WTC11 (cell line): ENCODE results near the gene ASMT. TPM values are rescaled to one million over a fixed set of nuclear protein-coding genes. Genes with fewer than 3 reads are reported as not detected.

Source experiments
- ATAC-seq: fragments of 200-7000 bp; cut with Tn5 transposase; 2 replicates; pipeline ENCODE4 v1.10.0; 2021; ENCODE audit warnings: mild to moderate bottlenecking, moderate library complexity
- CTCF ChIA-PET: fragments of 300-600 bp; sonication (Branson Sonifier 250); formaldehyde crosslinking; loops from one replicate; lab custom pipeline; 2021; ENCODE audit warnings: antibody characterized with exemption; lab: Charles Lee
- POLR2A ChIA-PET: fragments of 350-600 bp; sonication (Branson Sonifier 250); formaldehyde crosslinking; loops from one replicate; lab custom pipeline; 2021; ENCODE audit warnings: antibody characterized with exemption; lab: Charles Lee
- DNase-seq: peaks from one replicate; pipeline ENCODE4 v3.0.0; 2021; ENCODE audit warnings: low spot score
- H3K27ac Mint-ChIP-seq: 2 replicates; pipeline ENCODE4 v1.8.0; 2021; ENCODE audit warnings: mixed read lengths
- H3K27me3 Mint-ChIP-seq: 2 replicates; pipeline ENCODE4 v1.8.0; 2021; ENCODE audit warnings: low read depth, mild to moderate bottlenecking, moderate library complexity, mixed read lengths
- H3K36me3 Mint-ChIP-seq: 2 replicates; pipeline ENCODE4 v1.8.0; 2021; ENCODE audit warnings: mixed read lengths
- H3K4me1 Mint-ChIP-seq: 2 replicates; pipeline ENCODE4 v1.8.0; 2022; ENCODE audit warnings: mixed read lengths
- H3K4me3 Mint-ChIP-seq: 2 replicates; pipeline ENCODE4 v1.8.0; 2021; ENCODE audit warnings: mild to moderate bottlenecking, moderate library complexity, mixed read lengths
- H3K9me3 Mint-ChIP-seq: 2 replicates; pipeline ENCODE4 v1.8.0; 2021; ENCODE audit warnings: mixed read lengths
- AR ChIP-seq: fragments of 250-450 bp; sonication (Bioruptor Pico); IDR thresholded peaks from 2 replicates; pipeline ENCODE4 v1.9.0; 2021; ENCODE audit warnings: mild to moderate bottlenecking
- ATF1 ChIP-seq: sonication (generic); formaldehyde crosslinking; IDR thresholded peaks from 2 replicates; pipeline ENCODE4 v1.8.1; 2023; ENCODE audit warnings: mild to moderate bottlenecking, moderate library complexity, missing genetic modification reagents
- ATF6 ChIP-seq: sonication (generic); formaldehyde crosslinking; IDR thresholded peaks from 2 replicates; pipeline ENCODE4 v1.8.1; 2023; ENCODE audit warnings: mild to moderate bottlenecking, missing genetic modification reagents
- CBFB ChIP-seq: sonication (generic); formaldehyde crosslinking; IDR thresholded peaks from 2 replicates; pipeline ENCODE4 v1.8.1; 2022; ENCODE audit warnings: mild to moderate bottlenecking, low read depth, missing genetic modification reagents
- E2F1 ChIP-seq: sonication (generic); formaldehyde crosslinking; IDR thresholded peaks from 2 replicates; pipeline ENCODE4 v1.8.0; 2022; ENCODE audit warnings: mild to moderate bottlenecking, missing genetic modification reagents
- E2F4 ChIP-seq: sonication (generic); formaldehyde crosslinking; IDR thresholded peaks from 2 replicates; pipeline ENCODE4 v1.8.1; 2022; ENCODE audit warnings: low read depth, mild to moderate bottlenecking, moderate library complexity, missing genetic modification reagents, borderline replicate concordance
- FOXK1 ChIP-seq: sonication (generic); formaldehyde crosslinking; IDR thresholded peaks from 2 replicates; pipeline ENCODE4 v1.8.0; 2022; ENCODE audit warnings: mild to moderate bottlenecking, moderate library complexity, missing genetic modification reagents
- FOXP1 ChIP-seq: sonication (generic); formaldehyde crosslinking; IDR thresholded peaks from 2 replicates; pipeline ENCODE4 v1.8.0; 2022; ENCODE audit warnings: missing genetic modification reagents, mild to moderate bottlenecking, moderate library complexity, borderline replicate concordance
- IRF1 ChIP-seq: sonication (generic); formaldehyde crosslinking; IDR thresholded peaks from 2 replicates; pipeline ENCODE4 v1.8.0; 2023; ENCODE audit warnings: missing genetic modification reagents
- MXD4 ChIP-seq: fragments of 250-450 bp; sonication (Bioruptor Pico); IDR thresholded peaks from 2 replicates; pipeline ENCODE4 v1.8.0; 2021; ENCODE audit warnings: mild to moderate bottlenecking, moderate library complexity, borderline replicate concordance
- NFATC4 ChIP-seq: fragments of 250-450 bp; sonication (Bioruptor Pico); IDR thresholded peaks from 2 replicates; pipeline ENCODE4 v1.9.0; 2021; ENCODE audit warnings: mild to moderate bottlenecking
- NFE2L1 ChIP-seq: sonication (generic); formaldehyde crosslinking; IDR thresholded peaks from 2 replicates; pipeline ENCODE4 v1.8.1; 2023; ENCODE audit warnings: missing genetic modification reagents
- OVOL2 ChIP-seq: fragments of 250-450 bp; sonication (Bioruptor Pico); IDR thresholded peaks from 2 replicates; pipeline ENCODE4 v1.9.0; 2021; ENCODE audit warnings: mild to moderate bottlenecking, borderline replicate concordance
- PRRX2 ChIP-seq: fragments of 250-450 bp; sonication (Bioruptor Pico); IDR thresholded peaks from 2 replicates; pipeline ENCODE4 v1.8.0; 2021; ENCODE audit warnings: mild to moderate bottlenecking
- RORB ChIP-seq: fragments of 250-450 bp; sonication (Bioruptor Pico); IDR thresholded peaks from 2 replicates; pipeline ENCODE4 v1.9.0; 2021; ENCODE audit warnings: mild to moderate bottlenecking
- SMAD4 ChIP-seq: sonication (generic); formaldehyde crosslinking; IDR thresholded peaks from 2 replicates; pipeline ENCODE4 v1.8.0; 2022; ENCODE audit warnings: mild to moderate bottlenecking, missing genetic modification reagents
- STAT6 ChIP-seq: sonication (generic); formaldehyde crosslinking; conservative IDR thresholded peaks from 2 replicates; pipeline ENCODE4 v1.8.1; 2023; ENCODE audit warnings: mild to moderate bottlenecking, low read depth, missing genetic modification reagents, moderate library complexity
- USF1 ChIP-seq: sonication (generic); formaldehyde crosslinking; IDR thresholded peaks from 2 replicates; pipeline ENCODE4 v1.8.0; 2022; ENCODE audit warnings: mild to moderate bottlenecking, missing genetic modification reagents
- total RNA-seq: library from RNA; stranded (reverse); gene quantifications from 3 replicates; pipeline ENCODE4 v1.2.3, GENCODE V29; 2021

Gene ASMT
- total RNA-seq, 1 experiment from 2014 or later: 0.33 TPM

GRCh38 chrX:1601768-1602085, 13.1 kb upstream of the ASMT start:
- no peak for DNase-seq
- Mint-ChIP-seq H3K27me3 (no peaks in the 10 kb centered on the region), H3K4me1 (no peaks in the 10 kb centered on the region), H3K36me3 (peaks cover 51% of the 10 kb centered on the region), H3K9me3 (no peaks in the 10 kb centered on the region), H3K4me3 (no peak overlapping the region), H3K27ac (no peak overlapping the region; the same call in 1 of the 2 replicates)
- no peak for TF ChIP-seq OVOL2 (CRISPR knock-in tag)
- TF ChIP-seq FOXP1 (CRISPR knock-in tag): no peak
- TF ChIP-seq PRRX2 (CRISPR knock-in tag): no peak
- TF ChIP-seq IRF1 (CRISPR knock-in tag): no peak
- TF ChIP-seq E2F1: no peak
- TF ChIP-seq ATF6: no peak
- TF ChIP-seq FOXK1 (CRISPR knock-in tag): no peak
- TF ChIP-seq NFATC4 (CRISPR knock-in tag): no peak
- no peak for TF ChIP-seq E2F4 (CRISPR knock-in tag)
- no peak for TF ChIP-seq MXD4
- TF ChIP-seq STAT6 (CRISPR knock-in tag): no peak
- no peak for TF ChIP-seq SMAD4 (CRISPR knock-in tag)
- no peak for TF ChIP-seq ATF1 (CRISPR knock-in tag)
- TF ChIP-seq CBFB (CRISPR knock-in tag): no peak
- no peak for TF ChIP-seq RORB (CRISPR knock-in tag)
- TF ChIP-seq NFE2L1: no peak
- TF ChIP-seq USF1 (CRISPR knock-in tag): no peak
- TF ChIP-seq AR (CRISPR knock-in tag): no peak
- ChIA-PET POLR2A (no interaction called here), CTCF (no interaction called here)
- ATAC-seq: no peak
